ENCODE results near the gene RELN.

RELN gene

DNA sequence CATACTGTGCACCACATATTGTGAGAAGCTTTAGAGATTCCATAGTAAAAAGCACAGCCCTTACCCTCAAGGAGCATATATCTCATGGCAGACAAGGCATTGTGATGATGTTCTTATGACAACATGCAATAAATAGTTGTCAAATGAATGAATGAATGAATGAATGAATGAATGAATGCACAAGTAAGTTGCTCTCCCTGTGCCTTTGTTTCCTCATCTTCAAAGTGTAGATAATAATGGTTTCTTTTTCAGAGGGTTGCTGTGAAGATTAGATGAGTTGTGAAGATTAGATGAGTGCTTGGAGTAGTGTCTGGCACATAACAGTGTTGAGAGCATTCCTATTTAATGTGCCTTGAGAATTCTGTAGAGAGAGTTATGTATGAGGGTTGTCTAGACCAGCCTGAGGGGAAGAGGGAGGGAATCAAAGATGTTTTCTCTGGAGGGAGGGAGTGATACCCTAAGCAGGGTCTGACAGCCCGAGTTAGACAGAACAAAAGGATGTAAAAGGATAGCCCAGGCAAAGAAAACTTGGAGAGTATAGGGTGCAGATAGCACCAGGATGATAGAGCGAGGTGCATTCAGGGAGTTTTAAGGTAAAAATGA is 217.2 kb downstream of the RELN start:
- FAIRE-seq (no peak), DNase-seq (ENCODE audit: insufficient read length, low spot score) (no peak)
- TF ChIP-seq POLR2A (IDR thresholded peaks at IDR 0.05; ENCODE audit: low read depth, low read length) = no peak
- TF ChIP-seq POLR2AphosphoS5 (IDR thresholded peaks at IDR 0.05; ENCODE audit: low read depth, low read length) = no peak
- TF ChIP-seq TAF1 (IDR thresholded peaks at IDR 0.05; ENCODE audit: low read depth, low read length) = no peak
- TF ChIP-seq PAX5 (IDR thresholded peaks at IDR 0.05; ENCODE audit: insufficient read depth, low read length, severe bottlenecking) = no peak
- no peak for TF ChIP-seq SPI1 (IDR thresholded peaks at IDR 0.05; ENCODE audit: low read depth, low read length)
- no peak for TF ChIP-seq POU2F2 (IDR thresholded peaks at IDR 0.05; ENCODE audit: low read depth, low read length)

DNA sequence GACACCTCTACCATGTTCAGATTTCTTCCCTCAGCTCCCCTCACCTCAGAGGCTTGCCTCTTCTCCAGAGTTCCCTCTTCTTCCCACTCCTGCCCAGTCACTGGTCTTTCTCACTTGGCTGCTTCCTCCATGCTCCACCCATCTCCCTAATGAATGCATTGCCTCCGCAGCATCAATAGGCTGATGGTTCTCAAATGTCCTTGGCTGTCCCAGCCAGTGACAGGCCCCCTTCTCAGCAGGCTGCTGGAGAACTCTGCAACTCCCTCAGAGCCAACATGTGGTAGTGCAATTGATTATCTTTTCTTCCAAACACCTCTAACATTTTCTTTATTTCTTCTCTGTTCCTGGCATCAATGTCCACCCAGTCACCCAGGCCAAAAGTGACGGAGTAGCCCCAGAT is 218.2 kb downstream of the RELN start:
- FAIRE-seq (no peak), DNase-seq (ENCODE audit: insufficient read length, low spot score) (no peak)
- TF ChIP-seq POLR2A (IDR thresholded peaks at IDR 0.05; ENCODE audit: low read depth, low read length) (no peak), PAX5 (IDR thresholded peaks at IDR 0.05; ENCODE audit: insufficient read depth, low read length, severe bottlenecking) (no peak), POLR2AphosphoS5 (IDR thresholded peaks at IDR 0.05; ENCODE audit: low read depth, low read length) (no peak), POU2F2 (IDR thresholded peaks at IDR 0.05; ENCODE audit: low read depth, low read length) (no peak)

DNA sequence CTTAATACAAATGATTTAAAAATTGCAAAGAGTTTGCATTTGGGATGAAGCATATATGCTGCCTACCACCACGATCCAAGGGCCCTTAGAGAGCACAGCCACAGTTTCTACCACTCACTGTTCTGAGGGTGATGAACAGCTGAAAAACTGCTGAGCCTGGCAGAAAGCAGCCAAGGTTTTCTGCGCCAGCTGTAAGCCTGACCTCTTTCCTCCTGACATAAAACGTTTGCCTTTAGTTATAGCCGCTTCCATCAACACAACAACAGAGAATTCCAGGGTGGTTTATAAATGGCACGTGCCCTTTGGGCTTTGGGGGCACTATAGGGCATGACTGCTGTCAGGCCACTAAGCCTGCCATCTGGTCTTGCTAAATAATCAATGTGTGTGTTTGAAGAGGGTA is 222.8 kb downstream of the RELN start:
- TF ChIP-seq POU2F2 (IDR thresholded peaks at IDR 0.05; ENCODE audit: low read depth, low read length) (no peak), POLR2AphosphoS5 (IDR thresholded peaks at IDR 0.05; ENCODE audit: low read depth, low read length) (no peak), PAX5 (IDR thresholded peaks at IDR 0.05; ENCODE audit: insufficient read depth, low read length, severe bottlenecking) (no peak), POLR2A (IDR thresholded peaks at IDR 0.05; ENCODE audit: low read depth, low read length) (no peak), TAF1 (IDR thresholded peaks at IDR 0.05; ENCODE audit: low read depth, low read length) (no peak), SPI1 (IDR thresholded peaks at IDR 0.05; ENCODE audit: low read depth, low read length) (no peak)
- FAIRE-seq (no peak), DNase-seq (ENCODE audit: insufficient read length, low spot score) (no peak)

DNA sequence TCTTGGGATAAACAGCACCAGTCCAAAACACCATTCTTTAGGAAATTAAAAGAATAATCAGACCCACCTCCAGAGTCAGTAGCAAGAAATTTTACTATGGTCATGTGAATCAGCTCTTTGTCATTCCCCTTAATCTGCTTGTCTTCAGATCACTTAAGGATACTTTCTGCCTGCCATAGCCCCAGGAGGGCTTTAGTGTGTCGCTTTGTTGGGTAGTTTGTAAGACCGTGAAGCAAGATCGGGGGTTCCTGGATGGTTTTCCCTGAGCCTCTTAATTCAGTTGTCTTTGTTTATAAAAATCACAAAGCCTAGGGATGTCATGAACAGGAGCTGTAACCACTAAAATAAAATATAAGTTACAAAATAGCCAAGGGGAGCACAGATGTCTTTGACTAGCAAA is 223.6 kb downstream of the RELN start:
- DNase-seq (ENCODE audit: insufficient read length, low spot score) (no peak), FAIRE-seq (no peak)
- TF ChIP-seq POU2F2 (IDR thresholded peaks at IDR 0.05; ENCODE audit: low read depth, low read length) = no peak
- no peak for TF ChIP-seq POLR2A (IDR thresholded peaks at IDR 0.05; ENCODE audit: low read depth, low read length)
- TF ChIP-seq TAF1 (IDR thresholded peaks at IDR 0.05; ENCODE audit: low read depth, low read length) = no peak
- no peak for TF ChIP-seq PAX5 (IDR thresholded peaks at IDR 0.05; ENCODE audit: insufficient read depth, low read length, severe bottlenecking)
- TF ChIP-seq SPI1 (IDR thresholded peaks at IDR 0.05; ENCODE audit: low read depth, low read length) = no peak
- TF ChIP-seq POLR2AphosphoS5 (IDR thresholded peaks at IDR 0.05; ENCODE audit: low read depth, low read length) = no peak

DNA sequence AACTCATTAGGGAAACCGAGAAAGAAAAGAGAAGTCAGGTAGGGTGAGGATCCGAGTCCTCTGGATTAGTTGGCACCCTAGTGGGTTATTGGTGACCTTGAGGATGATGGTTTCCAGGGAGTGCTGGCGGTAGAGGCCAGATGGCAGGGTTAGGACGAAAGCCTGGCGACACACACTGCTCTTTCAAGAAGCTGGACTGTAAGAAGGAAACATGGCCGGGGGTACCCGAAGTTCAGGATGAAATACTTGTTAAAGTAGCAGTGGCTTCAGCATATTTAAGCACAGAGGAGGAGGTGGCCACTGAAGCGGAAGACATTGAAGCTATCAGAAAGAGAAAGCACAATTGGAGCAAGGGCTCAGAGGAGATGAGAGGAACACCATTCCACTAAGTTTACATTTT is 224.6 kb downstream of the RELN start:
- FAIRE-seq (no peak), DNase-seq (ENCODE audit: insufficient read length, low spot score) (no peak)
- TF ChIP-seq SPI1 (IDR thresholded peaks at IDR 0.05; ENCODE audit: low read depth, low read length) = no peak
- no peak for TF ChIP-seq PAX5 (IDR thresholded peaks at IDR 0.05; ENCODE audit: insufficient read depth, low read length, severe bottlenecking)
- no peak for TF ChIP-seq POLR2AphosphoS5 (IDR thresholded peaks at IDR 0.05; ENCODE audit: low read depth, low read length)
- TF ChIP-seq POLR2A (IDR thresholded peaks at IDR 0.05; ENCODE audit: low read depth, low read length) = no peak
- TF ChIP-seq POU2F2 (IDR thresholded peaks at IDR 0.05; ENCODE audit: low read depth, low read length) = no peak
- TF ChIP-seq TAF1 (IDR thresholded peaks at IDR 0.05; ENCODE audit: low read depth, low read length) = no peak

DNA sequence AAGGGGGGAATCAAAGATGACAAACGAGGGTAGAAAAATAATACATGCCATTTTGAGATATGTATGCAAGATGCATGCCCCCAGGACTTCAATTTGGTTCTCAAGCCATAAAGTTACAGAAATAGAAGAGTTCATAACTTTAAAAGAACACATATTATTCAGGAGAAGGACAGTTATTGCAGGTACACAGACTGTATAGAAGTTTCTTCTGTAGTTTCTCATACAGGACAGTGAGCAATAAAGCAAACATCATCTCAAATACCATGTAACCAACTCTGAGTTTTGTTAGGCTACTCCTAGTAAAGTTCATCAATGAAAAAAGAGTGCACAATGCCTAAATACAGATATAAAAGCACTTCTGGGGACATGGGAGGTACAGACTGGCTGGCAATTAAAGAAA is 226.6 kb downstream of the RELN start:
- TF ChIP-seq PAX5 (IDR thresholded peaks at IDR 0.05; ENCODE audit: insufficient read depth, low read length, severe bottlenecking) = no peak
- FAIRE-seq (no peak), DNase-seq (ENCODE audit: insufficient read length, low spot score) (no peak)

DNA sequence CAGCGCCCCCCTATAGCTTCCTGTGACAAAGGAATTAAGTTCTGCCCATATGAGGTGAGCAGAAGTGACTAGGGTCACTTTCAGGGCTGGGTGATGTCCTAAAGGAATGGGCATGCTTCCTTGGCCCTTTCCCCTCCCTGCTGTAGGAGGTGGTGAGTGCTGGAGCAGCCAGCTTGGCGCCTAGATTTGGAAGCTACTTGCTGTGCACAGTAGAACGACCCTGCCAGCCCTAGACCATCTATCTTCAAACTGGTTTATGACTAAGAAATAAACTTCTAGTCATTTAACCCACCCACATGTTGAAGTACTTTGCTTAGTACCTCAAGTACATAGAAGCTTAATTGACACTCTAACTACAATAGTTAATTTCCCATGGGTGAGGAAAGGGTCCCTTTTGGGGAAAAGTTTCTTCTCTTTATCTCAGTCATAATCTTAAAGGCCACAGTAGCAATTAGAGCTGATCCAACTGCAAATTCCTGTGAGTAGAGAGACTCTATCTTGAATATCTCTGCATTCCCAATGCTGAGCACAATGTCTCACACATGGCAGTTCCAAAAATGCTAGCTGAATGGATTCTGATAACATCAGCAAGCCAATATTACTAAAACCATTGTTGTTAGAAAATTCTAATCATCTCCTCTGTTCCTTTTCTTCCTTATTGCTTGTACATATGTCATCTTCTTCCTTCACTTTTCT is 227.2 kb downstream of the RELN start:
- DNase-seq (ENCODE audit: insufficient read length, low spot score) (no peak), FAIRE-seq (no peak)
- TF ChIP-seq POLR2A (IDR thresholded peaks at IDR 0.05; ENCODE audit: low read depth, low read length) = no peak
- TF ChIP-seq POU2F2 (IDR thresholded peaks at IDR 0.05; ENCODE audit: low read depth, low read length) = no peak
- TF ChIP-seq POLR2AphosphoS5 (IDR thresholded peaks at IDR 0.05; ENCODE audit: low read depth, low read length) = no peak
- no peak for TF ChIP-seq TAF1 (IDR thresholded peaks at IDR 0.05; ENCODE audit: low read depth, low read length)
- no peak for TF ChIP-seq PAX5 (IDR thresholded peaks at IDR 0.05; ENCODE audit: insufficient read depth, low read length, severe bottlenecking)
- no peak for TF ChIP-seq SPI1 (IDR thresholded peaks at IDR 0.05; ENCODE audit: low read depth, low read length)

DNA sequence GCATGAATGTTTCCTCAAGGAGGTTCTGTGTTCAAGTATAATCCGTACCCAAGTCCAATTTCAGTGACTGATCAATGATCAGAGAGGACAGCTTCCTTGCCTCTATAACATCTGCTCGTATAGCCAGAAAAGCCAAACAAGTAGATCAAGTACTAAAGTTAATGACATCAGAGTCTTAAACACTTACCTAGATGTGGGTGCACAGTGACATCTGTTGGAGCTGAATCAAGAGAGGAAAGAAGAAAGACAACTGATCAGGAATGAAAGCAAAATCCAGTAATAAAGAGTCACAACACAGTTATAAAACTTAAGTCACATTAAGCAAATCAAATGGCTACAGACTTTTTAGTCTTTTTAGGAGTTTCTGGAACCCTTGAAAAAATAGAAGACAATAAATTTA is 236.5 kb downstream of the RELN start:
- TF ChIP-seq POLR2AphosphoS5 (IDR thresholded peaks at IDR 0.05; ENCODE audit: low read depth, low read length) (no peak), SPI1 (IDR thresholded peaks at IDR 0.05; ENCODE audit: low read depth, low read length) (no peak), PAX5 (IDR thresholded peaks at IDR 0.05; ENCODE audit: insufficient read depth, low read length, severe bottlenecking) (no peak), TAF1 (IDR thresholded peaks at IDR 0.05; ENCODE audit: low read depth, low read length) (no peak), POU2F2 (IDR thresholded peaks at IDR 0.05; ENCODE audit: low read depth, low read length) (no peak), POLR2A (IDR thresholded peaks at IDR 0.05; ENCODE audit: low read depth, low read length) (no peak)
- no peak for FAIRE-seq
- DNase-seq (ENCODE audit: insufficient read length, low spot score) = no peak

DNA sequence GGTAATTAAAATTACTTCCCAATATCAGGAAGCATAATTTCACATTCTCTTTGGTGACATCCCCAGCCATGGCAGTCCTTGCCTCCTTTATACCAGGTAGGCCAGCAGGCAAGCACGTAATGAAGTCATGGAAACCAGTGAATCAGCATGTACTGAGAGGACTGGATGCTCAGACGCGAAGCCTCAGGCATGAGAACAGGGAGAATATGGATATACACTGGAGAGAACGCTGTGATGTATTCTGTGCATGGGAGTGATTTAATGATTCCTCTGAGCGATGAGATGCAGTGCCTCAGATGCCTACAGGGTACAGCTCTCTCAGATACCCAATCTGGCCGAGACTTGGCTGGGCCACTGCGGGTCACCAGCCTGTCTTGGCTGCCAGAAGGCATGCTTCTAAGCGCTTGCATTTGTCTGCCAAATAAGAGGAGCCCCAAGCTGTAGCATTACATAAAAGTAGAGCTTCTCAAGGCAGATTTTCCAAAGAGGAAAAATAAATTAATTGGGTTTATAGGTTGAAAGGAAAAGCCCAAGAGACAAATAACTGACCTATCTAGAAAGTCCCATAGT is 238.1 kb downstream of the RELN start:
- no peak for FAIRE-seq
- TF ChIP-seq SPI1 (IDR thresholded peaks at IDR 0.05; ENCODE audit: low read depth, low read length) (no peak), TAF1 (IDR thresholded peaks at IDR 0.05; ENCODE audit: low read depth, low read length) (no peak), PAX5 (IDR thresholded peaks at IDR 0.05; ENCODE audit: insufficient read depth, low read length, severe bottlenecking) (no peak)

DNA sequence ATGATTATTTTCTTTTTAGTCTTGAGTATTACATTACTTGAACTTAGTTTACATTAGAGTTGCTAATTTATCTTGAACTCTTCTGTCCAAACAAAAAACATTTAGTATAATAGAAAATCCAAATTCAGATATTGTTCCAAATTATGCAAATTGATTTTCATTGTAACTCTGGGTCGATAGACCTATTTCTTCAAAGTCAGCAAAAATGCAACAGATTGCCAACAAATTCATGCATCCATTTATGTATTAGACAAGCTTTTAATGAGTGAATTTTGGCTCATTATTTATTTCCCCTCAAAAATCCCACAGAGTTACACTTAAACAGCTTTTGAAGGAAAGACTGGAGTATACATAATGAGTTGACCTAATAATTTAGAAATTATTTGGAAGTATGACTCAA is 240.8 kb downstream of the RELN start:
- FAIRE-seq = no peak
- TF ChIP-seq TAF1 (IDR thresholded peaks at IDR 0.05; ENCODE audit: low read depth, low read length) (no peak), POU2F2 (IDR thresholded peaks at IDR 0.05; ENCODE audit: low read depth, low read length) (no peak), POLR2A (IDR thresholded peaks at IDR 0.05; ENCODE audit: low read depth, low read length) (no peak), PAX5 (IDR thresholded peaks at IDR 0.05; ENCODE audit: insufficient read depth, low read length, severe bottlenecking) (no peak), POLR2AphosphoS5 (IDR thresholded peaks at IDR 0.05; ENCODE audit: low read depth, low read length) (no peak)
- DNase-seq (ENCODE audit: insufficient read length, low spot score) = no peak

More for the DNA sequence above, 238.1 kb downstream of the RELN start:
- DNase-seq (ENCODE audit: insufficient read length, low spot score) = no peak
